GM19025 (cell line): ENCODE results near the gene ANKRD28.

ENCODE experiments used
- ATAC-seq: cut with Tn5 transposase; IDR thresholded peaks from one replicate; pipeline ENCODE4 v1.9.1; 2021; ENCODE audit warnings: mild to moderate bottlenecking, low read depth, moderate library complexity; ENCODE audit not compliant: unreplicated experiment

Gene ANKRD28

GRCh38 chr3:15804553-15805095, 6.8 kb upstream of the ANKRD28 start:
- ATAC-seq, result no peak

- ATAC-seq, result no peak
Observed at GRCh38 chr3:15803921-15804320, 6.1 kb upstream of the ANKRD28 start.

- ATAC-seq, result no peak
Observed at GRCh38 chr3:15801298-15801697, 3.5 kb upstream of the ANKRD28 start.

DNA sequence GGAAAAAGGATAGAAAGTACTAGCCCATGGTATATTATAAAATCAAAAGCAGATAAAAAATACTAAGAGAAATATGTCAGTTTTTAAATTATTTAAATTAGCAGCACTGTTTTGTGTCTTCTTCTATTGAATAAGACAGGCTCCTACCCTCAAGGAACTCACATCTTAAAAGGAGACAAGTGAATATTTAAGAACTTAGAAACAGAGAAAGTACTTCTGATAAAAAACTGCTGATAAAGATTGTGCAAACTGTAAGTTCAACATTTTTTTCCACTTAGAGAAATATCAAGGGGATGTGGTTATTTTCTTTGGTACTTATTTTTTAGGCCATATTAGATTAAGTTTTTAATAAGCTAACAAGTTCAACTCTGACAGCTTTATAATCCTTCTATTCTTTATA, 3.0 kb upstream of the ANKRD28 start:
- no peak for ATAC-seq

GRCh38 chr3:15800327-15800726, 2.5 kb upstream of the ANKRD28 start:
- ATAC-seq, result no peak

GRCh38 chr3:15798533-15799245, 910 bp upstream of the ANKRD28 start:
- ATAC-seq, result no peak

- no peak for ATAC-seq
Observed at GRCh38 chr3:15796771-15797641, 773 bp downstream of the ANKRD28 start.

- no peak for ATAC-seq
Observed at GRCh38 chr3:15796331-15796730, 1.4 kb downstream of the ANKRD28 start.

- no peak for ATAC-seq
Observed at GRCh38 chr3:15795651-15796308, 2.0 kb downstream of the ANKRD28 start.

DNA sequence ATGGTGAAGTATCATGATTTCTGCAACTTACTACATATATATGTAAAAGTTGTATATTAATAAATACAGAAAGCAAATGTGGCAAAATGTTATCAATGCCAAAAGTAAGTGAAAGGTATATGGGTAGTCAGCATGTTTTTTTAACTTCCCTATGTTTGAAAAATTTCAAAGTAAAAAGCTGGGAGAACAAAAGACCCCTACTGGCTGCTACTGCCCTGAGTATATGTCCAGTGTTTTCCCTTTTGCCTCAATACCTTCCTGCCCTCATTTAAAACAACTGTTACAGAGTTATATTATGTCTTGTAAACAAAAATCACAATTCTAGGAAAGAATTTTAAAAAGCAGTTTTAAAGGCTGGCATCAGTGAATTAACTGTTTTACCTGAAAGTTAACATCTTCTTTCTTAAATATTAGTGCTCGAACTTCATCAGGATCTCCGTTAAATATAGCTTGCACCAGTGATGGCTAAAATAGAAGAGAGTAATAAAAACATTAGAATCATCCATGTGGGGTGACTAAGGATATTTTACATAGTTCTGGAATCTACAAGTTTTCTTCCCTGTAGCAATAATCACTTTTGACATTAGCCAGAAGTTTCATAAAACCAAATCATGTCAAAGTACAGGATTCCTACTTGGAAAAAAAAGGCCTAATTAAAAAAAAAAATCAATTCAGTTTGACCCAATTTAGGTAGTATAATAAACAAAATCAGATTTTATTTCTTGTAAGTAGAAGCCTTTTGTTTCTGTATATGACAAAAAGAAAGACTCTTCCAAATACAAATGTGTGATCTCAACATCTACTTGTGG, 2.7 kb downstream of the ANKRD28 start:
- no peak for ATAC-seq

- no peak for ATAC-seq
Observed at GRCh38 chr3:15794303-15794771, 3.4 kb downstream of the ANKRD28 start.

GRCh38 chr3:15791525-15791924, 6.3 kb downstream of the ANKRD28 start:
- no peak for ATAC-seq

DNA sequence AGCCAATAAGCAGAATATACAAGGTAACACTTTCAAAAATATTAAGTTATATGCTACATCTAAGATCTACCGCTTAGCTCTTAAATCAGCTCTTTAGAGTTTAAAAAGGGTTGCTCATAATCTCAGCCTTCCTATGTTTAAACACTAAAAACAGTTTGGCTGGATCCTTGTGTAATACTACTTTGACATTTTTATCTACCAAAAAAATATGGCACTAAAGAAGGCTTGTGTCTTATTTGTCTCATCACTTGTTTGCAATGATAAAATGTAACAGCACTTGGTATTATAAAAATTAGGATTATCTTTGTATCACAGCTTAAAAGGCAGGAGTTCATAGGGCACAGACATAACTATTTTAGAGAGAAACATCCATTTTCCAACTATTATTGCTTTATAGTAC, 9.8 kb downstream of the ANKRD28 start:
- no peak for ATAC-seq

DNA sequence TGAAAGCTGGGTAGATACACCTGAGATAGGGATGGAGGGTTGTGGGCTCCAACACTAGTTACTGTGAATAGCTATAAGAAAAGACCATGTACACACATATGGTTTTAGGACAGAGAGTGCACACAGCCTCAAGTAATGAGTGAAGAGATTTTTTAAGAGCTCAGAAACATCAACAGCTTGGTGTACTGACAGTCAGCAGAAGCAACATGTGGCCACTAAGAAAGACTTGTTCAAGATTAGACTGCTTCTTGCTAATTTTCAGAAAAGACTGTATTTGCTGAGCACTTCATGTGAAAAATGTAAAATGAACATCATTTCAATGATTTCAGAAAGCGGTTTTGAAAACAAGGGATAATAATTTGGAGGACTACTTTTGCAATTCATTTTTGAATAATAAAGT, 10.3 kb downstream of the ANKRD28 start:
- no peak for ATAC-seq

DNA sequence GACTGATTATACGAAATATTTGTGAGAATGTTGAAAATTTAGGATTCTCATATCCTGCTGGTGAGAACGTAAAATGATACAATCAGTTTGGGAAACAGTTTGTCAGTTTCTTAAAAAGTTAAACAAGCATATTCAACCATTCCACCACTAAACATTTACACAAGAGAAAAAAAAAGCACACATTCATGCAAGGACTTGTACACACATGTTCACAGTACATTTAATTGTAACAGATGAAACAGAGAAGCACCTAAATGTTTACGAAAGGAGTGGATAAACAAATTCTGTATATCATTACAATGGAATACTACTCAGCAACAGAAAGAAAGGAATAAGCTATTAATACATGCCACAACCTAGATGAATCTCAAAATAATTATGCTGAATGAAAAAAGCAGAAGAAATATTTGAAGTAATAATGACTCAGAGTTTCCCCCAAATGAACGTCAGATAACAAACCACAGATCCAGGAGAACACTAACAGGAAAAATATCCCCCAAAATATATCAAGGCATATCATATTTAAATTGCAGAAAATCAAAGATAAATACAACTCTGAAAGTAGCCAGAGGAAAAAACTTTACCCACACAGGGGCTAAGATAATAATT, 14.3 kb downstream of the ANKRD28 start:
- no peak for ATAC-seq

DNA sequence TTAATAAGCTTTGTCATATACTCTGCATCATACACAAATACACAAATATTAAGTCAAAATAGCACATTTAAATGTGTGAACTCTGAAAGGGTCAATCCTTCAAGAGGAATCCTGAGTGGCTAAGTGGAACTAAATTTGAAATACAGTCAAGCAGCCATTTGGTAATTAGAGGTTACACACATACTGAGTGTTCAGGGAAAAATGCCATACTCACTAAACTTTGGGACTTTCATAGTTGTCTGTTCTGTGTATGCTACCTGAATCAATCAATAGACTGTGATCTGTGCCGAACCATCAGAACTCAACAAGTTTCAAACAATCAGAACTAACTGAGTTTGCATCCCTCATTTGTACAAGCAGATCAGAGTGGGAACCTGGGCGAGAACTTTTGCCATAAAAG, 15.3 kb downstream of the ANKRD28 start:
- no peak for ATAC-seq

GRCh38 chr3:15781637-15782402, 16.0 kb downstream of the ANKRD28 start:
- ATAC-seq, result no peak

- ATAC-seq, result no peak
Observed at GRCh38 chr3:15781131-15781530, 16.6 kb downstream of the ANKRD28 start.

DNA sequence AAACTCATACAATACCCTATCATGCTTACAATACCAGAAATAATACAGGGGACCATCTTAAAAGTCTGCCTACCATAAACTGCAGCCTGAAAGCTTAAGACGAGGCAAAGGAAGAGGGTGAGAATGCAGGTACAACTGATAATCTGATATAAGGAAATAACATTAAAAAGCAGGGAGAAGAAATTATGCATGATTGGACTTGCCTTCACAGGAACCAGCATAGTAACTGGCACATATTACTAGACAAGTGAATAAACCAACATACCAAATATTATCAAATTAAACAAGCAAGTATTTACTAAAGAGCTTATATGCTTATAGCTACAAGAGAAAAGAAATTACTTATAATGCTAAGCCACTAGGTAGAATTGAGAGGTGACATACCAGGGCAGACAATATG, 18.7 kb downstream of the ANKRD28 start:
- ATAC-seq, result no peak
